ENCODE measurements around the gene EYS.

EYS gene

GRCh38 chr6:63671098-63671754 is 2035.8 kb downstream of the EYS start:
- Histone ChIP-seq H3K27ac (ENCODE audit: poor library complexity, severe bottlenecking) (no peak overlapping the region), H3K27me3 (ENCODE audit: insufficient read depth, poor library complexity, severe bottlenecking) (no peaks in the 10 kb centered on the region), H3K9me3 (ENCODE audit: severe bottlenecking) (no peaks in the 10 kb centered on the region), H3K4me3 (ENCODE audit: severe bottlenecking) (no peak overlapping the region), H3K36me3 (ENCODE audit: low read depth) (peaks cover 9% of the 10 kb centered on the region), H3K4me1 (ENCODE audit: insufficient read depth, poor library complexity, severe bottlenecking) (no peaks in the 10 kb centered on the region)
- TF ChIP-seq CTCF (IDR thresholded peaks at IDR 0.05; ENCODE audit: poor library complexity, severe bottlenecking), result no peak
- DNase-seq (ENCODE audit: low spot score), result no peak
- ATAC-seq (ENCODE audit: low read depth), result no peak

Data from RWPE2 (cell line).